ENCODE measurements around the gene TMEM179. TPM values are rescaled to one million over a fixed set of nuclear protein-coding genes. Genes with fewer than 3 reads are reported as not detected.
A peak's percentile ranks its signal among the peaks of the same experiment; 100 is the strongest.

Gene TMEM179
- total and polyA plus RNA-seq, 8 donors: 0.73 to 2.0 (median 1.7) TPM; not detected in 1

DNA sequence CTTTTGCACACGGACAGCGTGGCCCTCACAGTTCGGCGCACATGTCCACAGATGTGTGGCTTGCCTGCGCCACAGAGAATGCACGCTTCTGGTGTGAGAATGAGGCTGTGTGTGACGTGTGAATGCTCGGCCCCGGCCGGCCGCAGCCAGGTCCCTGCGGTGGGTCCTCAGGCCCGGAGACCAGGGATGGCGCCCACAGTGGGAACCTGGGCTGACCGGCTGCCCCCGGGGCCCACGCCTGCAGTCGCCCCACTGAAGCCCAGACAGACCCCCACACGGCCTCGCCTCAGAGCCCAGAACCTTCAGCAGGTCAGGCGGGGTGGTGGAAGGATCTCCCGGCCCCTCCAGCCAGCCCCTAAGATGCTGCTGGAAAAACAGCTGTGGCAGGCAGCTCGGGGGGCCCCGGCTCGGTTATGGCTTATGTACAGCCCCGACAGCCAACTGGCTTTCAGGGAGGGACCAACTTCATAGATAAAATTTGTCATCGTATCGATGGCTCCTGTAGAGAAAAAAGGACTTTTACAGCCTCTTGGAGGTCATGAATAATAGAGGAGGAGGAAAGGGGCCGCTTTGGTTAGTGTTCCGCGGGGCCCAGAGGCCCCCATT is 29.5 kb downstream of the TMEM179 start:
- no peak overlapping the region for H3K27ac ChIP-seq
- H3K27me3 ChIP-seq: peaks cover 0 to 93% of the 10 kb centered on the region in 2 donors
- H3K4me3 ChIP-seq: no peak overlapping the region
- H3K9me3 ChIP-seq: no peaks in the 10 kb centered on the region
- intact Hi-C loops (cut with DNase I): no loop called here
- TF ChIP-seq, protein P1, sequence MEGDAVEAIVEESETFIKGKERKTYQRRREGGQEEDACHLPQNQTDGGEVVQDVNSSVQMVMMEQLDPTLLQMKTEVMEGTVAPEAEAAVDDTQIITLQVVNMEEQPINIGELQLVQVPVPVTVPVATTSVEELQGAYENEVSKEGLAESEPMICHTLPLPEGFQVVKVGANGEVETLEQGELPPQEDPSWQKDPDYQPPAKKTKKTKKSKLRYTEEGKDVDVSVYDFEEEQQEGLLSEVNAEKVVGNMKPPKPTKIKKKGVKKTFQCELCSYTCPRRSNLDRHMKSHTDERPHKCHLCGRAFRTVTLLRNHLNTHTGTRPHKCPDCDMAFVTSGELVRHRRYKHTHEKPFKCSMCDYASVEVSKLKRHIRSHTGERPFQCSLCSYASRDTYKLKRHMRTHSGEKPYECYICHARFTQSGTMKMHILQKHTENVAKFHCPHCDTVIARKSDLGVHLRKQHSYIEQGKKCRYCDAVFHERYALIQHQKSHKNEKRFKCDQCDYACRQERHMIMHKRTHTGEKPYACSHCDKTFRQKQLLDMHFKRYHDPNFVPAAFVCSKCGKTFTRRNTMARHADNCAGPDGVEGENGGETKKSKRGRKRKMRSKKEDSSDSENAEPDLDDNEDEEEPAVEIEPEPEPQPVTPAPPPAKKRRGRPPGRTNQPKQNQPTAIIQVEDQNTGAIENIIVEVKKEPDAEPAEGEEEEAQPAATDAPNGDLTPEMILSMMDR (IDR thresholded peaks at IDR 0.05): no peak
- ATAC-seq (no peak), DNase-seq (no peak)
- H3K36me3 ChIP-seq: no peaks in the 10 kb centered on the region
- no peaks in the 10 kb centered on the region for H3K4me1 ChIP-seq

DNA sequence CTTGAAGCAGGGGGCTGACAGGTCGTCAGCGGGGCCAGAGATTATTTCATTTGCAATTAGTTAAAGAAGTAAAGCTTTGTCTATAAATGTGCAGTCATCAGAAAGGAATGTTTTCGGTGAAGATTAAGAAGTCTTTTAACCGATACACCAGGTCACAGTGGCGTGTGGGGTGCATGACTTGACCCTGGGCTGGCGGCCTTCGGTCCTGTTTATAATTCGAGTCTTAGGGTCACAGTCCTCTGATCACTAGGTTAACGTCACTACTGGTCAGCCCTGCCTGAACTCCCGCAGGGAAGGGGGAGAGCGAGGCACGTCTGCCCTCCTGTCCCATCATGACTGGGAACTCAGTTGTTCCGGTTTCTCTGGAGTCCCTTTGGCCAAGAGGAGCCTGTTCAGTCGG is 30.0 kb downstream of the TMEM179 start:
- Histone ChIP-seq H3K4me1 (no peaks in the 10 kb centered on the region), H3K36me3 (no peaks in the 10 kb centered on the region), H3K4me3 (no peak overlapping the region), H3K27me3 (peaks cover 0 to 93% of the 10 kb centered on the region in 2 donors), H3K9me3 (no peaks in the 10 kb centered on the region), H3K27ac (no peak overlapping the region)
- intact Hi-C loops (cut with DNase I): no loop called here
- ATAC-seq (no peak), DNase-seq (no peak)
- TF ChIP-seq, protein P1 (IDR thresholded peaks at IDR 0.05): no peak

DNA sequence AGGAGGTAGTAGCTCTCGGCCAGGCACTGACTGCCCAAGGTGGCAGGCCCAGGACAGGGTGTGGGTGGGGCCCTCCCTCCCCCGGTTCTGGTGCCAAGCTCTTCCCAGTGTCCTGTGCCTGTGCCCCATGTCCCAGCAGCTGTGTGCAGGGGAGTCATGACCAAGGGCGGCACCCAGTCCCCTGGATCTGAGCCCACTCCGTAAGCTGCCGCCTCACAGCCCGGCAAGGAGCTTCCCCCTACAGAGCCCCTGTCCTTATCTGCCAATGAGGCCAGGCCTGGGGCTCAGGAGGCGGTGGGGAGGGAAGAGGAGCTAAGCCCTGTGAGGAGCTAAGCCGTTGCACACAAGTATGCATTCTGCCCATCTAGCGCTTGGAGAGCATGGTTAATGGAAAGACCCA is 30.6 kb downstream of the TMEM179 start:
- Histone ChIP-seq H3K27me3 (peaks cover 0 to 93% of the 10 kb centered on the region in 2 donors), H3K9me3 (no peaks in the 10 kb centered on the region), H3K36me3 (no peaks in the 10 kb centered on the region), H3K4me3 (no peak overlapping the region), H3K27ac (no peak overlapping the region), H3K4me1 (no peaks in the 10 kb centered on the region)
- ATAC-seq: no peak
- DNase-seq: peak in 1 of 4 donors; percentile 46
- TF ChIP-seq, protein P1 (IDR thresholded peaks at IDR 0.05): no peak
- intact Hi-C loops (cut with DNase I): no loop called here

DNA sequence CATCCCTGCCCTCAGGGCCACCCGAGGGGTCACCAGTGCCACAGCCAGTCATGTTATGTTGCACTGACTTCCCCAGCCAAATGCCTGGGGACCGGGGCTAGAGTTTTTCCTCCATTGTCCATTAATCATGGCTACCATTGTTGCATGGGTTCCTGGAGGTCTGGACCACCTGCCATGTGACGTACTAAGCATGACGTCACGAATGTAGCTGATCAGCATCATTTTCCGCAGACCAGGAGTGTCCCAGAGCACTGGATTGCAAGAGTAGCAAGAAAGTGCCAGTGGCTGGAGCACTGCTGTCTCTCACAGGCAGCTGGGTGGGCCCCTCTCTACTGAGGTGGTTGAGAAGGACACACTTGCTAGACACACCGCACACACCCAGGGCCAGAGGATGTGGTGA is 31.9 kb downstream of the TMEM179 start:
- Histone ChIP-seq H3K27ac (no peak overlapping the region), H3K27me3 (peaks cover 0 to 93% of the 10 kb centered on the region in 2 donors), H3K9me3 (no peaks in the 10 kb centered on the region), H3K4me1 (no peaks in the 10 kb centered on the region), H3K4me3 (no peak overlapping the region), H3K36me3 (no peaks in the 10 kb centered on the region)
- no peak for ATAC-seq
- intact Hi-C loops (cut with DNase I): no loop called here
- no peak for DNase-seq
- TF ChIP-seq, protein P1 (IDR thresholded peaks at IDR 0.05): no peak

DNA sequence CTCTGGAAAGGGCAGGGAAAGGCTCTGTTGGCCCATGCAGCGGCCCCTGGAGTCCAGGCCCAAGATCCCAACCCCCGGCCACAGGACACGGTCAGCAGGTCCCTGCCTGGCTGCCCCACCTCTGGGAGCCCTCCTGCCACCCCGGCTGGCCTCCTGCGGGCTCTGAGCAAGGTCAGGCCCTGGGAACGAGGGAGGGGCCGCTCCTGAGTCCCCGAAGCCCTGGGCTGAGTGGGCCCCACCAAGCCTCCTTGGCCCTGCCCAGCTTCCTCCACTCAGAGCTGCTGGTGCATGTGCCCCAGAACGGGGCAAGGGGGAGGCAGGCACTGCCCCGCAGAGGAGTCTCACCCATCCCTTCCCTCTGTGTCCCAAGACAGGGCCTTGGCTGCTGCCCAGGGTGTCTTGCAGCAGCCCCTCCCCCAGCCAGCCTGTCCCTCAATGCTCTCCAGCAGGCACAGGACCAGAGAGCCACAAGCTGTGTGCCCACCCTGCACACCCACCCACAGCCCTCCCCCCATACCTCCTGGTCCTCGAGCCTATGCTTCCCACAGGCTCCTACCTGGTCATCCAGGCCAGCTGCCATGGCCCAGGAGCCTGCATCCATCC is 32.4 kb downstream of the TMEM179 start:
- ATAC-seq: no peak
- intact Hi-C loops (cut with DNase I): no loop called here
- DNase-seq: no peak
- TF ChIP-seq, protein P1 (IDR thresholded peaks at IDR 0.05): no peak
- Histone ChIP-seq H3K27ac (no peak overlapping the region), H3K36me3 (no peaks in the 10 kb centered on the region), H3K27me3 (peaks cover 0 to 93% of the 10 kb centered on the region in 2 donors), H3K4me1 (no peaks in the 10 kb centered on the region), H3K4me3 (no peak overlapping the region), H3K9me3 (no peaks in the 10 kb centered on the region)
